GM19328 (cell line): ENCODE results near the gene ROPN1.
A peak's percentile ranks its signal among the peaks of the same experiment; 100 is the strongest.
"Not testable (repeated sequence)": the region's sequence is repeated elsewhere in the genome, so short reads cannot be mapped to it uniquely, and the experiment has no call there.

ENCODE experiments used
- ATAC-seq: cut with Tn5 transposase; IDR thresholded peaks from one replicate; pipeline ENCODE4 v1.9.1; 2021; ENCODE audit warnings: mild to moderate bottlenecking, moderate library complexity; ENCODE audit not compliant: unreplicated experiment

Gene ROPN1

DNA sequence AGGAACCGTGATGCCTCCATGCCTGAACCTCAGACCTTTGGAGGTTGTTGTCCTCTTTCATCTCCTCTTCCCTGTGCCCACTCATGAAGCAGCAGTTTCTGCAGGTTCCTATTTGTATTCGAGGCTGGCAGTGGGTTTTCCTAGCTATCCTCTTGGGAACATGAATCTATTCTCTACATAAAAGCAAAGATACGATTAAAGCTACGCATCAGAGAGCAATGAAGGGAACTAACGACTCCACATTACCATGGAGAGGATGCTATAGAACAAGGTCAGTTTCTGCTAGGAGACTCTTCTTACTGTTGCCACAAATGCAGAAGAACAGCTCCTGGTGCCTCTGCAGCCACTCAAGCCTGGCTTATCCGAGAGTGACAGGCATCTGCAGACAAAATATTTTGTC is 9.4 kb upstream of the ROPN1 start:
- ATAC-seq = not testable (repeated sequence)

DNA sequence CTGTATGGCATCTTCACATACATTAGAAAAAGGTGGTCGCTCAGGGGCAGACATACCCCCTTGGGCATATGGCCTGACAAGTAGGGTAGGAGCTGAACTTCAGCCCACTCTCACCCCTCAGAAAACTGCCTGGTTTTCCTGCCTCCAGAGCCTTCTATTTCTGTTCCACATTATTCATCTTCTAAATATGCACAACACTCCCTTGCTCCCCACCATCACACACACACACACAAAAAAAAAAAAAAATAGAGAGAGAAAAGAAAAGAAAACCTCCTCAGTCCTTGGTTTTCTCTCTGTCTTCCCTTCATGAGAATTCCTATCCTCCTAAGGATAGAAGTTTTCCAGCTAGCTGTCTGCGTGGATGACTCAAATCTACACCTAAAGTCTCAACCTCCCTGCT is 5.6 kb upstream of the ROPN1 start:
- ATAC-seq = no peak

DNA sequence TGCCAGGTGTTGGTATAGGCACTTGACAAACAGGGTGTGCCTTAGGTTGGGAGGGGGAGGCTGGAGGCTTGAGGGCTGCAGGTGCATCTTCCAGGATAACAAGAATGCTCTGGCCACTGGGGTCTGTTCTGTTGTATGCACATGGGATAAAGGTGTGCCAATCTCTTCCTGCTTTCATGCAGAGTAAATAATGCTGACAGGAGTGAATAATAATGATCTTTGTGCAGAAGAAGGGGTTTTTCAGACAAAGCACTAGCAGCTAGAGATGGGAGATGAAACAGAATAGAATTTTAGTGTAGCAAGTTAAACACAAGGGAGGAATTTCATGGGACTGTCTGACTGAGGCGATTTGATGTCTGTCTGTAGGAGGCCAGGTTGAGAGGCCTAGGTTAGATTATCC is 1.9 kb upstream of the ROPN1 start:
- ATAC-seq = no peak

DNA sequence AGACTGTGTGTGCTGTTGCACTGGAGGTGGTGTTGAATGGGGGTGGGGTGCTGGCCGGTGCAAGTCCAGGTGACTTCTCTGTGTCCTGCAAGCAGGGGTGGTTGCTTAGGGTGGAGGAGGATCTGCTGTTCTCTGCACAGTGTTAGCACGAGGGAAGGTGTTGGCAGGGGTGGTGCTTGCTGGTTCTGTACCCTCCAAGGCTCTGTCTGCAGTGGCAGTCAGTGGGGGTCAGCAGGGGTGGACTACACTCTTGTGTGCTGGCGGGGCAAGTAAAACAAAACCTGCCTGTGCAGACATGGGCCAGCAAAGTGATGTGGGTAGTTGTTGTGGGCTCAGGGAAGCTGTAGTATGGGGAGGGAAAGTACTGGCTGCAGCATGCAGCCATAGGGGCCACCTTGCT is 5.5 kb downstream of the ROPN1 start:
- no peak for ATAC-seq

DNA sequence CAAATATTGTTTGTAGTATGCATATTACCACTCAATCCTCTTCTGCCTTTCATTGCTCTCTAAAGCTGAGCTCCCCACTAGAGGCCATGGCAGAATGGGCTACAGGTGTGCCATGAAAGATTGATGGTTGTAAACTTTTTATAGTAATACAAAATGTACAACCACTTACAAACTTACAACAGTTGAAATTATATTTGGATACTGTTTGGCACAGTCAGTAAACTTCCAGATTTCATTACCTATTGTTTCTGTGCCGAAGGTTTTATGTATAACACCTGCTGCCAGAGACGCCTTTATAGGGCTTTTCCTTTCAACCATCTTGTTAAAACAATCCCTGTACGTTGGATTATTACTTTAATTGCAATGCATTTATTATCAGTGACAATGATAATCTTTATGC is 7.0 kb downstream of the ROPN1 start:
- ATAC-seq = no peak

DNA sequence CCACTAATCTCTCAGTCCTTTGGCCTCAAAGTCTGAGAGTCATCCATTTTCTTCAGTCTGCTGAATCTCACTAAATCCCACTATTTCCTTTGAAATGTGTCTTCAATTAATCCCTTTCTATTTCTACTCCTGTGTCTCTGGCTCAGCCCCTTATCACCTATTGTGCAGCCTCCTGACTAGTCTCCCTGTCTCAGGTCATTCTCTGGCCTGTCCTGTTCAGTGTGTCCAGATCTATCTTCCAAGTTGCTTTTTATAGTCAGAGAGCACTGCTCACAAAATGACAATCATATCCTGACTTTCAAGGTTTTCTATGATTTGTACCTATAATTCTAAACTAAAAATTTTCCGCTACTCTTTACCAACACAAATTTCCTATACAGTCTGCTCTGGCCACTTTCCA is 7.6 kb downstream of the ROPN1 start:
- ATAC-seq = no peak

DNA sequence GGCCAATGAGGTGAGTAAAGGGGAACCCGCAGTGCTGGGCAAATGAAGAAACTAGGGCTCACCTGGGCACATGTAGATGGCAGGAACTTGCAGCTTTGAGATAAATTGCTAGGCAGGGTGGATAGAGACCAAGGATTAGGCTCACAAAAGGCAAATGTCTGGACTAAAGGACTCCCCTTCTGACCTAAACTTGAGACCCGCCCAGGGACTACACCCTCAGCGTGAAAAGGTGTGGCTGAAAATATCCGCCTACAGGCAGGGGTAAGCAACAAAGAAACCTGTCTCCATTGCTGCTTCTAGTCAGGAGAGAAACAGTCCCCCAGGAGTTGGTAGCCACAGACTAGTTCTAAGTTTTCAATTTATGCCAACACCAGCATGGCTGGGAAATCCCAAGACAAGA is 10.6 kb downstream of the ROPN1 start:
- ATAC-seq = not testable (repeated sequence)

DNA sequence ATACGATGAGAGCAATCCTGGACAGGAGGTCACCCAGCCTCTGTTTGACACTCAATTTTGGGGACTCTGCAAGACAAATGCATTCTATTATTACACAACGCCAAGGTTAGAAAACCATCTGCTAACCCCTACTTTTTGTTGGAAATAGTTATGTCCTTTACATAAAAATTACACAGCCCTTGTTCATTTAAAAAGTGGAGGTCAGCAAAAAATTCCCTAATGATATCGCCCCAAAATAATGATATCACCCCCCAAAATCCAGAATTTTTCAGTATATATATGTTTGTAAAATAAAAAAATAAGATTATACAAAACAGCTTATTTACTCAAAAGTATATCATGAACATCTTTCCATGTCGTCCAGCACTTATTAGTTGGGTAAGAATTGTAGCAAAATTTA is 11.4 kb downstream of the ROPN1 start:
- ATAC-seq = no peak

DNA sequence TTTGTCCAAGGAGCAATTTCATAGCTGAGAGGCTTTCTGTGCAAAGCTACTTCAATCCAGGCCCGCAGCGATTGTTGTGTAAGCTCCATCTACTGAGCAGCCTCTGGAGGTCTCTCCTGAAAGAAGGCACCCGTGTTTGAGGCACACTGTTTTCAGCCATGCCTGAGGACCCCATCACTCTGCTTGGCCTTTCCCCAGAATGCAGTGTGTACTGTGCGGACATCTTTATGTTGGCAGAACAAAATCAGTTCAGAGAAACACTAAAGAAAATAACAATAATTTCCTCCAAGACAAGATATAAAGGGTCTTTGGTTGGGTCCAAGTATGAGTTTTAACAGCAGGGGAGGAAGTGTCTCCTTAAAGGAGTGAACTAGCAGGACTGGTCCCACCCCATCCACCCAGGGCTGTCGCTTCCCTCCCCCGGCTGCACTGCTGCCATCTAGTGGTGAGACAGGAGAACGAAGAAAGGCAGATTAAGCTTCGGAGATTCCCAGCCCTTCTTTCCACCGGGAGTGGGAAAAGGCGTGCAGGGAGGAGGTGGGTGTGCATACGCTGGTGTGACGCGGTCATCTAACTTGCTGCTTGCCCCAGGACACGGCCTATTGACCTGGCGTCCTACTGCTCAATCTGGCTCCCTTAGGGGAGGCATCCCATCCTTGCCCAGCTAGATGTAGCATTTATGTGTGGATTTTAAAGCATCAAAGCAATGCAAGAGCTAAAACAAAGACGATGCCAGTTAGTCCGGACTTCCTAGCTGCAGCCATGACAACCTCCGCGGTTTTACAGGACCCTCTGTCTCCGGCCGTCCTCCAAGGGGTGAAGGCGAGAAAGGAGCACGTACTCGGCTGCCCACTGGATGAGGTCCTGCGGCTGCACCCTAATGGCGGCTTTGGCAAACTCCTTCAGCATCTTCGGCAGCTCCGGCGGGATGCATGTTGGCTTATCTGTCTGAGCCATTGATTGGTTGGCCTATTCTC is 12.1 kb downstream of the ROPN1 start:
- not testable (repeated sequence) for ATAC-seq

DNA sequence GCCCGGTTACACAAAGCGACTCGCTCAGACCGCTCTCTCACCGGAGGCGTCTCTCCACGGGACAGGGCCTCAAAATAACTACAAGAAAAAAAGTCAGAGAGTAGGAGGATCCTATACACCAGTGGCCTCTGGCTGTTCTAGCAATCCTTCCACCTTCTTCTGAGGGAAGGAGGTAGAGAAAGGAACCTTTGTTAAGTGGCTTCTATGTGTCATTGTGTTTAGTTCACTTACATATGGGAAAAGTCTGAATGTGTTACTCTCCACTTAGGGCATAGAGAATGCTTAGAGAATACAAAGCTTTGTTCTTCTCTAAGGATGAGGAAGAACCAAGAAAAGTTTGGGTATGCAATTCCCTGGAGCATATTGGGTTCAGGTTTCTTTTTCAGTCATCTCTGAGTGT is 15.0 kb downstream of the ROPN1 start:
- ATAC-seq = not testable (repeated sequence)

DNA sequence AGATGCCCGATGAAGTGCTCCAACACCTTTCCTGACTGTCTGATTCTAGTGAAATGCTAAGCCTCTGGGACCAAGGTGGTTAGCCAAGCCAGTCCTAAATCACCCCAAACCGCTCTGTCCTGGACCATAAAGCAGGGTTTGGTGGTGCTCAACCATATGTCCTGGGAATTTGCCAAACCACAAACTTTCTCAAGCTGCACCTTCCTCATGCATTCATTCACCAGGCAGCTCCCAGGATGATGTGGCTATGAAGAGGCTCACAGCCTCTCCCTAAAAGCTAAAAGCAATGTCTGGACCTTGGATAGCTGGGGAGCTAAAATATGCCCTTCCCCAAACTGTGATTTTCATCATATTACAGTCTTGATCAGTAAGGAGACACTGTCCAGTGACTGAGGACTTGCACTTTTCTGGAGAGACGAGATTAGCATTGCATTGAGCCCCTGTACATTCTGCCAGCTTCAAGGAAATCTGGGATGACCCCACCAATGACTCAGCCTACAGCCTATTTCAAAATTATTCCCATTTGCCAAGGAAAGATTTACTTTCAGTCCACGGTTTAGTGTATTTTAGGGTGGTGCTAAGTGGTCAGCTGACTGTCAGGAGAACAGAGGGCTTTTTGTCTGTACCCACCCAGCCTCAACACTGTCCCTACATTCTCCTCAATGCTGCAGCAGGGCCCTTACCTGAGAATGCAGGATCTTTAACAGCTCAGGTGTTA is 15.6 kb downstream of the ROPN1 start:
- ATAC-seq = not testable (repeated sequence)

DNA sequence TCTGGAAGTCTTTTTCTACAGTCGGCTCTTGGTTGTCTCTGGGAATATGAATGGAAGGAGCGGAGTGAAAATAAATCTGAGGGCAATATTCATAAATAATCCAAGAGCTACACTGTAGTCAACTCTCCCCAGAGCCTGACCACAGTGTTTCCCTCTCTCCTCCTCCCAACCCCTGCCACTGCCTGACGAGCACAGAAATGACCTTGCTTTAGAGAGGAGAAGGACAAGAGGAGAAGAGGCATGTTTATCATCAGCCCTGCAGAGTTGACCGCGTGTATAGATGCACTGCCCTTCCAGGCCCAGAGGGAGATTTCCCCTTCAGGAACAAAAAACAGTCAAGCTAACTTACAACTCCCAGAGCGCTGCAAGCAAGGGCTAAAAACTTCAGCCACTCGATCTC is 16.9 kb downstream of the ROPN1 start:
- ATAC-seq = not testable (repeated sequence)

DNA sequence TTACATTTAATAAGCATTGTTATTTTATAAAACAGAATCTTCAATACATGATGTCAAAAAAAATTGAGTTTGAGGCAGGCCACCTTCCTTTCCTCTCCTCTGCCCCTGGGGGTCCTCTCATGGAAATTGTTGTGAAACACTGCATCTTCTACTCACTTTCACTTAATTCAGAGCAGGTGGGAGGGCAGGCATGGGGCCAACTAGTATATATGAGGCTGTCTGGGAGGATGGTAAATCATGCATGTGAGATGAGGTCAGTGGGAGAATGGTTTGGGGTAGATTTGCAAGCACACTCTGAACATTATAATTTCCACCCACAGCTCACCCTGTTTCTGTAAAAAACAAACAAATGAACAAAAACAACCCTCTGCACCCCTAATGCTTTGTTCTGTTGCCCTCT is 20.5 kb downstream of the ROPN1 start:
- ATAC-seq = no peak

DNA sequence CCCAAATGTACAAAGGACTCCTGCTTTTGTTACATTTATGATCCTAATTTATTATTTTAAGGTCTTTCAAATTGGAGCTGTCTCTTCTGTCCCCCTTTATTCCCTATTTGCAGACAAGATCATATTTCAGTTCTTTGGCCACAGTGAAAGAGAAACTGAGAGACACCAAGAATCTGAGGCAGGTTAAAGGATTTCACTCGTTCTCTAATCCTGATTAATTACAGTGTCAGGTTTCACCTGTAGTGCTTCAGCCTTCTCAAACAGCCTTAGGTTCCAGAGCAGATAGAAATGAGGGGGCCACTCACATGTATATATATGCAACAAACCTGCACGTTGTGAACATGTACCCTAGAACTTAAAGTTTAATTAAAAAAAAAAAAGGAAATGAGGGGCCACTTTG is 24.7 kb downstream of the ROPN1 start:
- not testable (repeated sequence) for ATAC-seq

DNA sequence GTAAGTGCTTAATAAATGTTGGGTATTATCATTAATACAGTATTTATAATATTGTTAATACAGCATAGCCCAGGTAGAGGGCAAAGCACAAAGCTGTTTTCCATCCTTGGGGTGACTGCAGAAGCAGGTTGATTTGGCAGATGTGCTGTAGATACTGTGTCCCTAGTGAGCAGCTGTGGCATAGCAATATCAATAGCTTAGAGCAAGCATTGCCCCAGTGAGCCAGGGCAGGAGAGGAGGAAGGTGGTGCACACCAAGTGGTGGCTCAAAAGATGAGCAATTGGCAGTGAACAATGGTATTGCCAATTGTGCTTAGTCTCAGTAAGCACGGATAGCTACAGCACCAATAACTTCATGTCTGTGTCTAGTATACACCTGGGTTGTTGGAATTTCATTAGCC is 25.1 kb downstream of the ROPN1 start:
- ATAC-seq = not testable (repeated sequence)

DNA sequence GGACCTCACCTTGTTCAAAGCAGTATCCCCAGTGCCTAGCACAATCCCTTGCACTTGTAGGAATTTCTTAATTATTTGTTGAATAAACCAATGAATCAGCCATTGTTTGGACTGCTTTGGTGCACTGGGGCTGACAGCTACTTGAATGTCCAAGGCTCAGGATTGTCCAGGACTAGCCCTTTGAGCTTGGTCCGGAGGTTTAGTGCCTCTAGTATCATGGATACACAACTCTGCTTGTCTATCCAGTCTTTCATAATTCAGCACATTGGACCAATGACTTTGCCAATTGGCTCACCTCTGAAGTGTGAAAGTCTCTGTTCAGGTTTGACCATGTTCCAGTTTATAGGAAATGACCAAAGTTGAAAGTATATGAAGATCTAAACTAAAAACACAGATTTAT is 27.1 kb downstream of the ROPN1 start:
- not testable (repeated sequence) for ATAC-seq

DNA sequence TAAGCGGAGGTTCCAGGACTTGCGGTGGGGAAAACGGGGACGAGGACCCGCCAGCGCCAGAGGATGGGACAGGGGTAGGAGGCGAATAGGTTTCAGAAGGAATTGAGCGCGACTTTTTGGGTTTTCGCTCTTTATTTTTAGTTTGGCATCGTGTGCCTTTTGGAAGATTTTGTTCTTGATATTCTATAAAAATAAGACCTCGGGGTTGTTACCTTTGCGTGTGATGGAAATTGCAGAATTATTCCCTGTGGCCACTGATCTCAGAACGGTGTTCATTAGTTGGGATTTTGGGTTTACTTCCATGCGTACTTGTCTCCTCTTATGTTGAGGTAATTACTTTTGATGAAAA is 30.4 kb downstream of the ROPN1 start:
- ATAC-seq = no peak

DNA sequence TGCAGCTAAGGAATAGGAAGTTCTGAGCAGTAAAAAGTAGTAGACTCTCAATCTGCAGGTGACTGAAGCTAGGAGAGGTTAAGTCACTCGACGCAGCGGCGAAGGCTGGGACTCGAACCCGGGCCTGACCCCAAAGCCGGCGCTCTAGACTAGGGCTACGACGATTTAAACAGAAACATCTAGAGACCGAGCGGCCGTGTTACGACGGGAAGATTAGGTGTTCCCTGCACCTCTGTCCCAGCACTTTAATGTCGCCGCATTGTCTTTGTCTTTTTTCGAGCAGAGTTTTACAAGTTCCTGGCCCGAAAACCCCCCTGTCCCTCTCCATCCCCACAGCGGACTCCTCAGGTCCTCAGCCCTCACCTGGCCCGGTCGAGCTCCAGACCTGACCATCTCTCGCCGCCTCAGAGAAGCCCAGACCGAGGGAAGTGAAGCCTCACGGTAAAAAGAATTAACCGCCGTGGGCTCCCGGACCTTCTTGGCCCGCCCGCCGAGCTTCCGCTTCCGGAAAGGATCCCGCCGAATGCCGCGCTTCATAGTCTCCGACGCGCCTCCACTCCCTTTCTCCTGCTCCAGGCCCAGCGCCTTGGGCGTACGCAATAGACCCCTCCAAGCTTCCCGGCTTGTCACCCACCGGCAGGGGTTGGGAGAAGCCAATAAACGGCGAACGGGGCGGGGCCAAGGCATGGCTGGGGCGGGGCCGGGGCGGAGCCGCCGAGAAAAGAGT is 31.0 kb downstream of the ROPN1 start, which contains the start of gene CCDC14:
Gene CCDC14, minus strand, starts transcription at position 449 of the 727 bp plus-strand sequence. Its CDS starts 56 bp downstream, at position 393.
- peak; percentile 80 for ATAC-seq

DNA sequence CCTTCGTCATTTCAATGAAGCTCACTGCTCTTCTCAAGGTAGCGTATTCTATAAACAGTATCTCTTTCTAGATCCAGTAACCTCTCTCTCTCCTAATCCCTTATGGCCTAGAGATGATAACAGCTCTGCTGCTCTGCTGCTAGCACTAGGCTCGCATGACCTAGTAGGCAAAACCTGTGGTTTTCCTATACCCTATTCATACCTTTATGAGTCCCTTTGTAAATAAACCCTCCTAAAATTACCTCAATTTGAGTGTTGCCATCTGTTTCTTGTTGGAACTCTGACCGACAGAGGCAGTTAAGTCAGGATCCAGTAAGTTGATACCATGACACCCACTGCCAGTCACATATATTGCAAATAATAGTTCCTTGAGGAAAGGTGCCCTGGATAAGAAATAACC is 38.2 kb downstream of the ROPN1 start:
- ATAC-seq = peak; percentile 91

DNA sequence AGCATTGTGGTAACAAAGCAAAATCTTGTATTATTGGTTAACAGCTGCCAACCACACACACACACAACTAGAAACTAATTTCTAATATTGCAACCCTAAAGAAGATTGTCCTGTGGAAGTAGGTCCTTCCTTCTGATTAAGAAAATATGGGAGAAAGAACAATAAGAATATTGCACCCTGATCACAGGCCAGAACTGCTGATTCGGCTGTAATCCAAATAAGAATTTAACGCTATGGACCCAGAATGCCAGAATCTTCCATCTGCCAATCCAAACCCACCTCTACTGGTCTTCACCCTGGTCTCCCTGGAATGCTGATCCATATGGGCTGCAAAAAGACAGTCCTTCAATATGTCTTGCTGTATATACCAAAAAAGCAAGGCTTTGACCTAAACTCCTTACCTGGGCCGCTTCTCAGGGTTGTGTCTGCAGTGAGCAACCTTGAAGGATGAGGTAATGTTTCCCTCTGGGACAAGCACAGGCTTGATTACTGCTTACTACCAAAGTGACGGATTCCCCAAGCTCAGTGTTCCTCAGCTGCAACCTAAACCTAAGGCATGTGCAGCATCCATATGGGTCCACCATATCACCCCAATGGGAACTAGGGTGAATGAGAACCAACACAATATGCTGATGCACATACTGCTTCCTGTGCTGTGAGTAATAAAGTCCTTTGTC is 38.9 kb downstream of the ROPN1 start:
- no peak for ATAC-seq
